Hepatocyte (in vitro differentiated cells): ENCODE data around the gene SLC25A19. TPM values are rescaled to one million over a fixed set of nuclear protein-coding genes. Genes with fewer than 3 reads are reported as not detected.

Experiments
- DNase-seq: peaks from one replicate; pipeline ENCODE4 v3.0.0-alpha.2; 2016; ENCODE audit warnings: low spot score
- H2AFZ ChIP-seq: fragments of 200-600 bp; sonication (generic); 2 replicates; pipeline ENCODE4 v1.6.0; 2016; ENCODE audit warnings: antibody characterized with exemption, mild to moderate bottlenecking
- H3K27ac ChIP-seq: fragments of 200-600 bp; sonication (generic); 2 replicates; pipeline ENCODE4 v1.5.1; 2016; ENCODE audit warnings: mild to moderate bottlenecking
- H3K27me3 ChIP-seq: fragments of 200-600 bp; sonication (generic); 2 replicates; pipeline ENCODE4 v1.6.1; 2016
- H3K36me3 ChIP-seq: fragments of 200-600 bp; sonication (generic); replicated peaks from 2 replicates; pipeline ENCODE4 v1.5.1; 2016; ENCODE audit warnings: low read depth; ENCODE audit not compliant: insufficient read depth
- H3K4me1 ChIP-seq: fragments of 200-600 bp; sonication (generic); 2 replicates; pipeline ENCODE4 v1.5.1; 2016; ENCODE audit warnings: mild to moderate bottlenecking, moderate library complexity; ENCODE audit not compliant: insufficient read depth
- H3K4me2 ChIP-seq: fragments of 200-600 bp; sonication (generic); 2 replicates; pipeline ENCODE4 v1.6.0; 2016
- H3K4me3 ChIP-seq: fragments of 200-600 bp; sonication (generic); 2 replicates; pipeline ENCODE4 v1.5.1; 2016; ENCODE audit warnings: mild to moderate bottlenecking
- H3K79me2 ChIP-seq: fragments of 200-600 bp; sonication (generic); 2 replicates; pipeline ENCODE4 v1.6.0; 2017; ENCODE audit warnings: mild to moderate bottlenecking
- H3K9me2 ChIP-seq: fragments of 200-600 bp; sonication (generic); replicated peaks from 2 replicates; pipeline ENCODE4 v1.6.0; 2017; ENCODE audit warnings: mild to moderate bottlenecking; ENCODE audit not compliant: insufficient read depth
- H3K9me3 ChIP-seq: fragments of 200-600 bp; sonication (generic); 2 replicates; pipeline ENCODE4 v1.5.1; 2016; ENCODE audit warnings: low read depth, mild to moderate bottlenecking
- H4K20me1 ChIP-seq: fragments of 200-600 bp; sonication (generic); 2 replicates; pipeline ENCODE4 v1.6.0; 2016; ENCODE audit warnings: mild to moderate bottlenecking; ENCODE audit not compliant: insufficient read depth, poor library complexity, severe bottlenecking
- EZH2 ChIP-seq: fragments of 200-600 bp; sonication (generic); IDR thresholded peaks from 2 replicates; pipeline ENCODE4 v1.6.1; 2016; ENCODE audit warnings: antibody characterized with exemption, mild to moderate bottlenecking, borderline replicate concordance
- EZH2phosphoT487 ChIP-seq: fragments of 200-600 bp; sonication (generic); IDR thresholded peaks from one replicate; pipeline ENCODE4 v1.6.1; 2018; ENCODE audit warnings: antibody characterized with exemption, mild to moderate bottlenecking, low read depth, moderate library complexity; ENCODE audit not compliant: unreplicated experiment, severe bottlenecking
- WGBS: methylation state at CpG from one replicate; pipeline ENCODE4 v1.1.6; 2016; ENCODE audit warnings: low lambda C conversion rate; ENCODE audit errors: missing lambda C conversion rate; 5-methylcytosine and 5-hydroxymethylcytosine counted together
- polyA plus RNA-seq: library from polyadenylated mRNA; unstranded; fragments of >200 nt; fragmentation: Nextera tagmentation; extraction: Ambion mirVana; gene quantifications from 2 replicates; pipeline ENCODE4 v1.2.1, GENCODE V29; 2016
- total RNA-seq: library from RNA; depleted of rRNA; stranded (reverse); fragments of >200 nt; gene quantifications from 2 replicates; pipeline ENCODE4 v1.2.3, GENCODE V29; 2014
- TF ChIP-seq, protein P1 (sequence below): fragments of 200-600 bp; sonication (generic); IDR thresholded peaks from 2 replicates; pipeline ENCODE4 v1.5.1; 2016; ENCODE audit warnings: antibody characterized with exemption, mild to moderate bottlenecking; ENCODE audit not compliant: poor library complexity

Gene SLC25A19
- total and polyA plus RNA-seq, 2 experiments from 2014 or later: 4.6 to 7.6 TPM

- TF ChIP-seq, protein P1, sequence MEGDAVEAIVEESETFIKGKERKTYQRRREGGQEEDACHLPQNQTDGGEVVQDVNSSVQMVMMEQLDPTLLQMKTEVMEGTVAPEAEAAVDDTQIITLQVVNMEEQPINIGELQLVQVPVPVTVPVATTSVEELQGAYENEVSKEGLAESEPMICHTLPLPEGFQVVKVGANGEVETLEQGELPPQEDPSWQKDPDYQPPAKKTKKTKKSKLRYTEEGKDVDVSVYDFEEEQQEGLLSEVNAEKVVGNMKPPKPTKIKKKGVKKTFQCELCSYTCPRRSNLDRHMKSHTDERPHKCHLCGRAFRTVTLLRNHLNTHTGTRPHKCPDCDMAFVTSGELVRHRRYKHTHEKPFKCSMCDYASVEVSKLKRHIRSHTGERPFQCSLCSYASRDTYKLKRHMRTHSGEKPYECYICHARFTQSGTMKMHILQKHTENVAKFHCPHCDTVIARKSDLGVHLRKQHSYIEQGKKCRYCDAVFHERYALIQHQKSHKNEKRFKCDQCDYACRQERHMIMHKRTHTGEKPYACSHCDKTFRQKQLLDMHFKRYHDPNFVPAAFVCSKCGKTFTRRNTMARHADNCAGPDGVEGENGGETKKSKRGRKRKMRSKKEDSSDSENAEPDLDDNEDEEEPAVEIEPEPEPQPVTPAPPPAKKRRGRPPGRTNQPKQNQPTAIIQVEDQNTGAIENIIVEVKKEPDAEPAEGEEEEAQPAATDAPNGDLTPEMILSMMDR: no peak
- TF ChIP-seq EZH2phosphoT487 (no peak), EZH2 (no peak)
- Histone ChIP-seq H3K27ac (no peak overlapping the region), H3K4me3 (no peak overlapping the region), H3K4me2 (no peak overlapping the region), H3K4me1 (no peaks in the 10 kb centered on the region), H3K9me3 (no peaks in the 10 kb centered on the region), H2AFZ (no peak overlapping the region), H3K79me2 (peaks cover 4% of the 10 kb centered on the region), H3K9me2 (no peaks in the 10 kb centered on the region), H3K36me3 (no peaks in the 10 kb centered on the region), H4K20me1 (no peaks in the 10 kb centered on the region), H3K27me3 (no peaks in the 10 kb centered on the region)
- WGBS: 91% methylated on average over 11 of the region's 11 CpGs
- DNase-seq: no peak
Measured at GRCh38 chr17:75317671-75318070, 28.4 kb upstream of the SLC25A19 start.

- no peaks in the 10 kb centered on the region for H3K36me3 ChIP-seq
- no peaks in the 10 kb centered on the region for H4K20me1 ChIP-seq
- H2AFZ ChIP-seq: no peak overlapping the region
- 88% methylated on average over 5 of the region's 5 CpGs for WGBS
- no peaks in the 10 kb centered on the region for H3K9me2 ChIP-seq
- DNase-seq: no peak
- H3K79me2 ChIP-seq: no peaks in the 10 kb centered on the region
- H3K4me2 ChIP-seq: no peak overlapping the region
- H3K4me1 ChIP-seq: no peaks in the 10 kb centered on the region
- no peak for TF ChIP-seq EZH2
- TF ChIP-seq EZH2phosphoT487: no peak
- TF ChIP-seq, protein P1: no peak
- no peaks in the 10 kb centered on the region for H3K27me3 ChIP-seq
- no peaks in the 10 kb centered on the region for H3K9me3 ChIP-seq
- H3K4me3 ChIP-seq: no peak overlapping the region
- H3K27ac ChIP-seq: no peak overlapping the region
Measured at GRCh38 chr17:75316253-75316652, 27.0 kb upstream of the SLC25A19 start.

DNA sequence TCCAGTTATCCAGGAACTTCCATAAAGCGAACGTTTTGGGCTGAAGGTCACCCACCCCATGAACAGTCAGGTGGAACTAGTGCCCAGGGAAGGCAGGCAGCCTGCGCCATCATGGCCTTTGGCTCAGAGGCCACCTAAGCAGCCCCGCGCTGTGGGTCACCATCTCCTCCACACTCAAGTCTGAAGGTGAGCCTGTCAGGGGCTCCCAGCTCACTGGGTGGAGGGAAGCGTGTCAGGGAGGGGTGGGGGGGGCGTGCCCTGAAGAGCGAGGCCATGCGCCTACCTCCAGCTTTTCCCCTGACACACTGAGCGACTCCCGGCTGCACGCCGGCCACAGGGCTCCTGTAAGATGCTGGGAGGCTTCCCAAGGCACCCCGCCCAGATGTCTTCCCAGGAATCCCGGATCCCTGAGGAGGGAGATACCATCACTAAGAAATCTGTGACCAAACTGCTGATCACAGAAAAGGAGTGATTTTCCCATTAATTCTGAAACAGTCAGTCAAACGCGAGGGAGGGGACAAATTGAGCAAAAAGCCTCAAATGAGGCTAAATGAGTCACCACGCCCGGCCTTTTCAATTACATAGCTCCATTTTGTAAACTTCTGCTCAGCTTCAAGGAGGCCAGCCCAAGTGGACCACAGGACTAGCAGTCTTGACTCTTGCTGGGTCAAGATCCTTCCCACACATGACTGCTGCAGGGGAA, 26.5 kb upstream of the SLC25A19 start:
- Histone ChIP-seq H3K4me1 (no peaks in the 10 kb centered on the region), H4K20me1 (no peaks in the 10 kb centered on the region), H3K27ac (no peak overlapping the region), H3K9me2 (no peaks in the 10 kb centered on the region), H3K36me3 (no peaks in the 10 kb centered on the region), H3K79me2 (no peaks in the 10 kb centered on the region), H3K4me2 (no peak overlapping the region), H3K4me3 (no peak overlapping the region), H3K27me3 (no peaks in the 10 kb centered on the region), H3K9me3 (no peaks in the 10 kb centered on the region), H2AFZ (no peak overlapping the region)
- TF ChIP-seq, protein P1: no peak
- TF ChIP-seq EZH2: no peak
- no peak for TF ChIP-seq EZH2phosphoT487
- DNase-seq: no peak
- 92% methylated on average over 18 of the region's 19 CpGs for WGBS
